Measurements from ENCODE around the gene RAD23A.
A peak's percentile ranks its signal among the peaks of the same experiment; 100 is the strongest.
"Not testable (repeated sequence)": the region's sequence is repeated elsewhere in the genome, so short reads cannot be mapped to it uniquely, and the experiment has no call there.

The RAD23A gene

GRCh38 chr19:12945479-12946091 is at the start of gene RAD23A:
Gene RAD23A (plus strand): TSS chr19:12945862. CDS start chr19:12945949, 87 bp downstream.
- Histone ChIP-seq H3K9me3 (ENCODE audit: insufficient read depth, low read depth, low read length) (no peaks in the 10 kb centered on the region), H3K36me3 (ENCODE audit: insufficient read depth, low read depth, low read length) (peaks cover 80% of the 10 kb centered on the region), H3K9ac (ENCODE audit: low read depth, low read length) (peak within 1 kb of the TSS; percentile 93), H3K4me1 (ENCODE audit: insufficient read depth, low read length) (no peaks in the 10 kb centered on the region; the same call in 1 of the 2 replicates), H3K4me3 (ENCODE audit: low read length) (peak within 1 kb of the TSS; percentile 92), H3K27me3 (ENCODE audit: insufficient read depth, low read length) (no peaks in the 10 kb centered on the region), H3K27ac (ENCODE audit: low read length) (peak within 1 kb of the TSS; percentile 26)

- Histone ChIP-seq H3K9ac (ENCODE audit: low read depth, low read length) (no peak overlapping the region), H3K9me3 (ENCODE audit: insufficient read depth, low read depth, low read length) (no peaks in the 10 kb centered on the region), H3K27ac (ENCODE audit: low read length) (no peak overlapping the region), H3K4me1 (ENCODE audit: insufficient read depth, low read length) (no peaks in the 10 kb centered on the region), H3K27me3 (ENCODE audit: insufficient read depth, low read length) (no peaks in the 10 kb centered on the region), H3K4me3 (ENCODE audit: low read length) (no peak overlapping the region), H3K36me3 (ENCODE audit: insufficient read depth, low read depth, low read length) (peaks cover 65% of the 10 kb centered on the region)
These were observed 49.2 kb upstream of the RAD23A start for GRCh38 chr19:12896460-12896859.

GRCh38 chr19:12899891-12900518 is 45.7 kb upstream of the RAD23A start:
- Histone ChIP-seq H3K4me3 (ENCODE audit: low read length) (no peak overlapping the region), H3K9me3 (ENCODE audit: insufficient read depth, low read depth, low read length) (no peaks in the 10 kb centered on the region), H3K27ac (ENCODE audit: low read length) (no peak overlapping the region), H3K9ac (ENCODE audit: low read depth, low read length) (no peak overlapping the region), H3K36me3 (ENCODE audit: insufficient read depth, low read depth, low read length) (peaks cover 44% of the 10 kb centered on the region), H3K4me1 (ENCODE audit: insufficient read depth, low read length) (no peaks in the 10 kb centered on the region), H3K27me3 (ENCODE audit: insufficient read depth, low read length) (no peaks in the 10 kb centered on the region)

GRCh38 chr19:12907166-12907565 is 38.5 kb upstream of the RAD23A start:
- H3K4me3 ChIP-seq (ENCODE audit: low read length), result no peak overlapping the region

GRCh38 chr19:12912571-12912970 is 33.1 kb upstream of the RAD23A start:
- peak overlapping the region; percentile 46; the same call in 1 of the 2 replicates for H3K4me3 ChIP-seq (ENCODE audit: low read length)

More at GRCh38 chr19:12907166-12907565, 38.5 kb upstream of the RAD23A start:
- no peak overlapping the region for H3K9ac ChIP-seq (ENCODE audit: low read depth, low read length)
- no peak overlapping the region for H3K27ac ChIP-seq (ENCODE audit: low read length)
- H3K4me1 ChIP-seq (ENCODE audit: insufficient read depth, low read length), result no peaks in the 10 kb centered on the region; the same call in 1 of the 2 replicates
- no peaks in the 10 kb centered on the region for H3K9me3 ChIP-seq (ENCODE audit: insufficient read depth, low read depth, low read length)
- no peaks in the 10 kb centered on the region for H3K36me3 ChIP-seq (ENCODE audit: insufficient read depth, low read depth, low read length)
- H3K27me3 ChIP-seq (ENCODE audit: insufficient read depth, low read length), result no peaks in the 10 kb centered on the region

GRCh38 chr19:12913011-12913561 is 32.6 kb upstream of the RAD23A start:
- peak overlapping the region; percentile 46 for H3K4me3 ChIP-seq (ENCODE audit: low read length)
- H3K9me3 ChIP-seq (ENCODE audit: insufficient read depth, low read depth, low read length), result no peaks in the 10 kb centered on the region
- H3K27me3 ChIP-seq (ENCODE audit: insufficient read depth, low read length), result peaks cover 4% of the 10 kb centered on the region
- H3K4me1 ChIP-seq (ENCODE audit: insufficient read depth, low read length), result peaks cover 15% of the 10 kb centered on the region; the same call in 1 of the 2 replicates
- no peaks in the 10 kb centered on the region for H3K36me3 ChIP-seq (ENCODE audit: insufficient read depth, low read depth, low read length)
- H3K27ac ChIP-seq (ENCODE audit: low read length), result no peak overlapping the region
- H3K9ac ChIP-seq (ENCODE audit: low read depth, low read length), result peak overlapping the region; percentile 59; the same call in 1 of the 2 replicates

More at GRCh38 chr19:12912571-12912970, 33.1 kb upstream of the RAD23A start:
- peaks cover 15% of the 10 kb centered on the region; the same call in 1 of the 2 replicates for H3K4me1 ChIP-seq (ENCODE audit: insufficient read depth, low read length)
- peak overlapping the region; percentile 59; the same call in 1 of the 2 replicates for H3K9ac ChIP-seq (ENCODE audit: low read depth, low read length)
- H3K36me3 ChIP-seq (ENCODE audit: insufficient read depth, low read depth, low read length), result no peaks in the 10 kb centered on the region
- no peak overlapping the region for H3K27ac ChIP-seq (ENCODE audit: low read length)
- H3K27me3 ChIP-seq (ENCODE audit: insufficient read depth, low read length), result no peaks in the 10 kb centered on the region
- H3K9me3 ChIP-seq (ENCODE audit: insufficient read depth, low read depth, low read length), result no peaks in the 10 kb centered on the region

- no peak overlapping the region for H3K27ac ChIP-seq (ENCODE audit: low read length)
- peak overlapping the region; percentile 46; the same call in 1 of the 2 replicates for H3K4me3 ChIP-seq (ENCODE audit: low read length)
- H3K36me3 ChIP-seq (ENCODE audit: insufficient read depth, low read depth, low read length), result no peaks in the 10 kb centered on the region
- no peaks in the 10 kb centered on the region for H3K9me3 ChIP-seq (ENCODE audit: insufficient read depth, low read depth, low read length)
- H3K27me3 ChIP-seq (ENCODE audit: insufficient read depth, low read length), result peaks cover 13% of the 10 kb centered on the region
- peak overlapping the region; percentile 59; the same call in 1 of the 2 replicates for H3K9ac ChIP-seq (ENCODE audit: low read depth, low read length)
- H3K4me1 ChIP-seq (ENCODE audit: insufficient read depth, low read length), result peaks cover 15% of the 10 kb centered on the region; the same call in 1 of the 2 replicates
These were observed 31.6 kb upstream of the RAD23A start for GRCh38 chr19:12913851-12914690.

GRCh38 chr19:12915860-12916259 is 29.8 kb upstream of the RAD23A start:
- Histone ChIP-seq H3K4me1 (ENCODE audit: insufficient read depth, low read length) (peaks cover 15% of the 10 kb centered on the region; the same call in 1 of the 2 replicates), H3K27me3 (ENCODE audit: insufficient read depth, low read length) (peaks cover 13% of the 10 kb centered on the region)
- H3K9me3 ChIP-seq (ENCODE audit: insufficient read depth, low read depth, low read length); H3K9ac ChIP-seq (ENCODE audit: low read depth, low read length); H3K27ac ChIP-seq (ENCODE audit: low read length); H3K36me3 ChIP-seq (ENCODE audit: insufficient read depth, low read depth, low read length); H3K4me3 ChIP-seq (ENCODE audit: low read length): not testable (repeated sequence)

GRCh38 chr19:12918253-12918652 is 27.4 kb upstream of the RAD23A start:
- Histone ChIP-seq H3K27ac (ENCODE audit: low read length) (no peak overlapping the region), H3K9me3 (ENCODE audit: insufficient read depth, low read depth, low read length) (no peaks in the 10 kb centered on the region)

GRCh38 chr19:12921047-12921446 is 24.6 kb upstream of the RAD23A start:
- Histone ChIP-seq H3K36me3 (ENCODE audit: insufficient read depth, low read depth, low read length) (peaks cover 36% of the 10 kb centered on the region), H3K27ac (ENCODE audit: low read length) (no peak overlapping the region), H3K4me1 (ENCODE audit: insufficient read depth, low read length) (no peaks in the 10 kb centered on the region), H3K9me3 (ENCODE audit: insufficient read depth, low read depth, low read length) (no peaks in the 10 kb centered on the region), H3K9ac (ENCODE audit: low read depth, low read length) (no peak overlapping the region), H3K4me3 (ENCODE audit: low read length) (no peak overlapping the region), H3K27me3 (ENCODE audit: insufficient read depth, low read length) (peaks cover 13% of the 10 kb centered on the region)

More at GRCh38 chr19:12918253-12918652, 27.4 kb upstream of the RAD23A start:
- no peak overlapping the region for H3K9ac ChIP-seq (ENCODE audit: low read depth, low read length)
- peaks cover 13% of the 10 kb centered on the region for H3K27me3 ChIP-seq (ENCODE audit: insufficient read depth, low read length)
- peaks cover 11% of the 10 kb centered on the region for H3K36me3 ChIP-seq (ENCODE audit: insufficient read depth, low read depth, low read length)
- H3K4me1 ChIP-seq (ENCODE audit: insufficient read depth, low read length), result peaks cover 9% of the 10 kb centered on the region; the same call in 1 of the 2 replicates
- H3K4me3 ChIP-seq (ENCODE audit: low read length), result no peak overlapping the region

- no peak overlapping the region for H3K27ac ChIP-seq (ENCODE audit: low read length)
- peaks cover 10% of the 10 kb centered on the region for H3K27me3 ChIP-seq (ENCODE audit: insufficient read depth, low read length)
- H3K4me1 ChIP-seq (ENCODE audit: insufficient read depth, low read length), result no peaks in the 10 kb centered on the region
- H3K4me3 ChIP-seq (ENCODE audit: low read length), result no peak overlapping the region
- no peaks in the 10 kb centered on the region for H3K9me3 ChIP-seq (ENCODE audit: insufficient read depth, low read depth, low read length)
- peaks cover 51% of the 10 kb centered on the region for H3K36me3 ChIP-seq (ENCODE audit: insufficient read depth, low read depth, low read length)
- H3K9ac ChIP-seq (ENCODE audit: low read depth, low read length), result no peak overlapping the region
These were observed 22.7 kb upstream of the RAD23A start for GRCh38 chr19:12922959-12923358.
